ENCODE results near the gene CHRM4.

CHRM4 gene

DNA sequence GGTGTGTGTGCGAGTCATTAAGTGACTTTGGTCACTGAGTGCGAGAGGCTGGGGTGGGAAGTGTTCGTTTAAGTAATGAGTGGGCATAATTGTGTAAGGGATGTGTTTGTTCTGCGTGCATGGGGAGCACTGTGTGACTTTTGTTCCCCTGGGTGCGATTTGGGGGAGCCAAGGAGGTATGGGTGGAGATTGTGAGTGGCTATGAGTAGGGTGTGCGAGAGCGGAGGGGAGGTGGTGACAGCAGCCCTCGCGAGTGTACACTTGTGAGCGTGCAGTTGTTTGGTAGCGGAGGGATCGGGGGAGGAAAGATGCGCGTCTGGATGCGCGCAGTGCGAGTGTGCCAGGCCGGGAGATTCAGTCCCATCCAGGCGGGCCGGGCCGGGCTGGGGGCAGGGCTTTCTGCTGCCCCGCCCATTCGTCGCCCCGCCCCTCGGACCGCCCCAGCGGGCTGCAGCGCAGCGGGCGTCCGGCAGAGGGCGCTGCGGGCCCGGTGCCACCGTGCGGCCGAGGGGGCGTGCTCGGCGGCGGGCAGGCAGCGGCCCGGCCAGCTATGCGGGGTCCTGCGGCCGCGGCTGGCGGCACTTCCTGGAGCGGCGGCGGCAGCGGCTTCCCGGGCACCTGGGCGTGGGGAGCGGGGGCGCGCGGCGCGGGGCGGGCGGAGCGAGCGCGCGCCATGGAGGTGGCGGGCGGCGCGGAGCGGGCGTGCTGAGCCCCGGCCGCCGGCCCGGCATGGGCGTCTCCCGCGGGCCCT is 44.5 kb downstream of the CHRM4 start, which contains the start of gene DGKZ:
Gene DGKZ (plus strand): TSS at position 578 of the 751 bp plus-strand sequence. CDS start 197 bp downstream, outside the sequence.
- peak; percentile 89 for DNase-seq

DNA sequence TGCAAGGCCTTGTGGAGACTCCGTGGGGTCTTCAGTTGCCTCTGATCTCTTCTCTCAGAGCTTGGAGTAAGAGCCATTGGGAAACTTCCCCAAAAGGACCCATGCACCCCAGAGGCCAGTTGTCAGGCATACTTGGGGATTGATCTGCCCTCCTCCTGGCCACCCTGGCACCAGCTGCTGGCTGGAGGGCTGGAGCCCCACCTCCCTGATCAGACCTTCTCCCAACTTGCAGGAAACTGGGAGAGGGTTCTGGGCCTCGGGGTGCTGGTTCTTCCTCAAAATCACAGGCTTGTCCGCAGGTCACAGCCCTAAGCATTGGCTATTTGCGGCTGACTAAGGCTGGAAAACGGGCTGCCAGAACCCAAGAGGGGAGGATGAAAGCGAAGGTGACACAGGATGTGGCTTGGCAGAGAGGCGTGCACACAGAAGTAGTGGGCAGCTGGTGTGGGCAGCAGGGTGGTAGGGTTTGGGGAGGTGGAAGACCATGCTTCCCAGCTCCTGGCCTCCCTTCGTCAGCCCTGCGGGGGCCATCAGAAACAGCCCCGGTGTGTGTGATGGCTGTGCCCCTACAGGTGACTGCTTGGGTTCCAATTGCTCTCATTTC is 45.6 kb downstream of the CHRM4 start:
- DNase-seq, result no peak

- DNase-seq, result peak; percentile 67
These were observed 46.4 kb downstream of the CHRM4 start for GRCh38 chr11:46345131-46345597.

GRCh38 chr11:46343520-46343919 is 48.1 kb downstream of the CHRM4 start:
- DNase-seq, result no peak

GRCh38 chr11:46342239-46342638 is 49.3 kb downstream of the CHRM4 start:
- no peak for DNase-seq

- no peak for DNase-seq
These were observed 50.1 kb downstream of the CHRM4 start for GRCh38 chr11:46341454-46341853.

DNA sequence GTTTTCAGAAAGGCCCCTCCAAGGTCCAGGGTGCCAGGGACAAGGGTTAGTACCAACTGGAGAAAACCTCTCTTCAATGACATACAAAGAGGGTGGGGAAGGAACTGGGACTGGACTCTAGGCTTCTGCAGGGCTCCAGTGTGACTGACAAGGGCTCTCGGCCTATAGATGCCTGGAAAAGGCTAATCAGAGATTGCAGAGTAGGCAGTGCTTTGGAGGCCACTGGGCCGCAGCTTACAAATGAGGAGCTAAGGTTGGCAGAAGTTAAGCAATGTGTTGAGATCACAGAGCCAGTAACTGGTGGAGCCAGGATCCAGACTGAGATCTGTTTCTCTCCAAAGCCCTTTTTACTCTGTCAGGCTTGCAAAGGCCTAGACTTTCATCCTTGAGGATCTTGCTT is 51.8 kb downstream of the CHRM4 start:
- DNase-seq, result no peak

GRCh38 chr11:46338988-46339666 is 52.4 kb downstream of the CHRM4 start:
- DNase-seq, result peak; percentile 43

- no peak for DNase-seq
These were observed 53.0 kb downstream of the CHRM4 start for GRCh38 chr11:46338636-46338987.

GRCh38 chr11:46337626-46338345 is 53.8 kb downstream of the CHRM4 start:
- DNase-seq, result no peak

DNA sequence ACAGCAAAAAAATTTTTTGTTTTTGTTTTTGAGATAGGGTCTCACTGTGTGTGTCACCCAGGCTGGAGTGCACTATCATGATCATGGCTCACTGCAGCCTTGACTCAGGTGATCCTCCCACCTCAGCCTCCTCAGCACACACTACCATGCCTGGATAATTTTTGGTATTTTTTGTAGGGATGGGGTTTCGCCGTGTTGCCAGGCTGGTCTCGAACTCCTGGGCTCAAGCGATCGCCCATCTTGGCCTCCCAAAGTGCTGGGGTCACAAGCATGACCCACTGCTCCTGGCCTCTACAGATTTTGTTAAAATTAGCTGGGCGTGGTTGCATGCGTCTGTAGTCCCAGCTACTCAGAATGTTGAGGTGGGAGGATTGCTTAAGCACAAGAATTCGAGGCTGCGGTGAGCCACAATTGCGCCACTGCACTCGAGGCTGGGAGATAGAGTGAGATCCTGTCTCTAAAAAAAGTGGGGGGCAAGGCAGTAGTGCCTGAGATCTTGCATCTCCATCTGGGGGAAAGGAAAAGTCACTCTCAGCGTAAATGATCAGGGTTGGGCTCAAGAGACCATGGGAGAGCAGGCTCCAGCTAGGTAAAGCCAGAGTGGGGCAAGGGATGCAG is 54.9 kb downstream of the CHRM4 start:
- DNase-seq, result no peak

DNA sequence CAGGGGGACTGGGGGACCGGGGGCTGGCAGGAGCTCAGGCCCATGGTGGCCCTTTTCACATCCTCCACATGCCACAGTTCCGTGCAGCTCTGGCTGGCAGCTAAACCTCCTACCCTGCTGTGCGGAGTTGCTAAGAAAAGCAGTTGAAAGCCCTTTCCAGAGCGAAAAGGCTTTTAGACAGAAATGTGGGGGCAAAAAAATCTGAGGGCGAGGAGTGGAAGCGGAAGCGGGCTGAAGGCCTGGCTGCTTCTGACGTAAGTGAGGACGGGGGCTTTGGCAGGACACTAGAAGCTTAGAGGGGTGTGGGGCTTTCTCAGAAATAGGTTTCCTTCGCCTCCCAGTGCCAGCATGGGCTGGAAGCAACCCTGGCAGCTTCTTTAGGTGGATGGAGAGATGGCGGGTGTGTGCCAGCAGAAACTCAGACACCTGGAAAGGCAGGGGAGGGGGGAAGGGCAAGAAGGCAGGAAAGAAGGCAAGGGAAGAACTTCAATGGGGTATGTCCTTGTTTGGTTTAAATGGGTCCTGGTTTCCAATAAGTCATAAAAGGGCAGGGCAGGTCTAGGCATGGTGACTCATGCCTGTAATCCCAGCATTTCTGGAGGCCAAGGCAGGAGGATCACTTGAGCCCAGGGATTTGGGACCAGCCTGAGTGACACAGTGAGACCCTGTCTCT is 55.5 kb downstream of the CHRM4 start:
- DNase-seq, result no peak

DNA sequence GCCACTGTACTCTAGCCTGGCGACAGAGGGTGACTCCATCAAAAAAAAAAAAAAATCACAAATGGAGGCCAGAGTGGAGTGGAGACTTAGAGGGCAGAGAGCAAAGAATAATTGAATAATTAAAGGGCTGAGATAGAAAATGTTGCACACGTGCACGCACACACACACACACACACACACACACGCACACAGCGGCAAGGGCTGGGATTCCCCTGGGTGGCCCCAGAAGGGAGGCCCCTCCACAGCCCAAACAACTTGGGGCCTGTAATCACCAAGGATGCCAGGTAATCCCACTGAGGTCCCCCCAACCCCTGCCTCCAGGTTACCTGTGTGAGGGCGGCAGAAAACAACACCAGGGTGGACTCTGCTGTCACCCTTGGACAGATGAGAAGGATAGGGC is 56.3 kb downstream of the CHRM4 start:
- no peak for DNase-seq

DNA sequence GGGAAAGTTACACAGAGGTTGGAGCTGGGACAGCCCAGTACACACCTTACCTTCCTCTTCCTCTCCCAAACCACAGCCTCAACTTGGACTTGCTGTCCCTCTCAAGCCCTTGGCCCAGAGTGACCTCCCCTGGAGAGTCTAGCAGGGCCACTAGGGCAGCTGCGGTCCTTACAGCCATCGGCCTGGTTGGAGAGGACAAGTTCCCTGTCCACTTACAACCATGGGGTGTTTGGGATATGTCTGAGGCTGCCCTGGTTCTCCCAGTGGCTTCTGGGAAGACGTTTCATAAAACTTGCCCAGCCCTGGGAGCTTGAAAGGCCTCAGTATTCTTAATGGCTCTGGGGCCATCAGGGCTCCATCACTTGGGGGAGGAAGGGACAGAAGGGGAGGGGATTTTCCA is 57.4 kb downstream of the CHRM4 start:
- DNase-seq, result no peak

All from NCI-H2171 (cell line).